Astrocyte (in vitro differentiated cells and primary cell): Measurements from ENCODE around the gene CLEC2A. TPM values are rescaled to one million over a fixed set of nuclear protein-coding genes. Genes with fewer than 3 reads are reported as not detected.
"Not testable (repeated sequence)": the region's sequence is repeated elsewhere in the genome, so short reads cannot be mapped to it uniquely, and the experiment has no call there.

Source experiments
- DNase-seq: peaks from one replicate; pipeline ENCODE4 v3.0.0-alpha.2; 2010; ENCODE audit warnings: low read depth
- FAIRE-seq: peaks from 2 replicates; lab custom pipeline; 2011; peaks lifted over from hg19 to GRCh38; lab: Jason Lieb, UNC
- H2AFZ ChIP-seq: 2 replicates; pipeline ENCODE4 v1.6.0; 2012; ENCODE audit warnings: low read depth, low read length, inconsistent platforms
- H3K27ac ChIP-seq: 2 replicates; pipeline ENCODE4 v1.5.1; 2011; ENCODE audit warnings: low read depth, low read length, inconsistent platforms
- H3K27me3 ChIP-seq: 2 replicates; pipeline ENCODE4 v1.6.0; 2011; ENCODE audit warnings: low read length, inconsistent platforms; ENCODE audit not compliant: insufficient read depth
- H3K36me3 ChIP-seq: 2 replicates; pipeline ENCODE4 v1.5.1; 2011; ENCODE audit warnings: low read length, inconsistent platforms; ENCODE audit not compliant: insufficient read depth
- H3K4me1 ChIP-seq: 2 replicates; pipeline ENCODE4 v1.5.1; 2011; ENCODE audit warnings: low read length, inconsistent platforms; ENCODE audit not compliant: insufficient read depth
- H3K4me2 ChIP-seq: 2 replicates; pipeline ENCODE4 v1.6.0; 2012; ENCODE audit warnings: low read length, inconsistent platforms
- H3K4me3 ChIP-seq: 2 replicates; pipeline ENCODE4 v1.5.1; 2011; ENCODE audit warnings: low read depth, mild to moderate bottlenecking, low read length, inconsistent platforms; ENCODE audit not compliant: insufficient read depth
- H3K79me2 ChIP-seq: 2 replicates; pipeline ENCODE4 v1.6.0; 2012; ENCODE audit warnings: mild to moderate bottlenecking, low read length, inconsistent platforms; ENCODE audit not compliant: insufficient read depth
- H3K9ac ChIP-seq: 2 replicates; pipeline ENCODE4 v1.6.0; 2012; ENCODE audit warnings: mild to moderate bottlenecking, low read length, inconsistent platforms
- H3K9me3 ChIP-seq: 2 replicates; pipeline ENCODE4 v1.5.1; 2012; ENCODE audit warnings: low read depth, mild to moderate bottlenecking, low read length, inconsistent platforms; ENCODE audit not compliant: insufficient read depth
- H4K20me1 ChIP-seq: 2 replicates; pipeline ENCODE4 v1.6.0; 2012; ENCODE audit warnings: low read length, inconsistent platforms; ENCODE audit not compliant: insufficient read depth
- H3K27ac Mint-ChIP-seq: one replicate; pipeline ENCODE4 v1.8.0; 2021; ENCODE audit warnings: mild to moderate bottlenecking, mixed read lengths; ENCODE audit not compliant: unreplicated experiment
- H3K27me3 Mint-ChIP-seq: one replicate; pipeline ENCODE4 v1.8.0; 2021; ENCODE audit warnings: low read depth, mixed read lengths; ENCODE audit not compliant: unreplicated experiment
- H3K36me3 Mint-ChIP-seq: one replicate; pipeline ENCODE4 v1.8.0; 2021; ENCODE audit warnings: low read depth, mixed read lengths; ENCODE audit not compliant: unreplicated experiment
- H3K4me1 Mint-ChIP-seq: one replicate; pipeline ENCODE4 v1.8.0; 2021; ENCODE audit warnings: low read depth, mixed read lengths; ENCODE audit not compliant: unreplicated experiment
- H3K4me3 Mint-ChIP-seq: one replicate; pipeline ENCODE4 v1.8.0; 2021; ENCODE audit warnings: mild to moderate bottlenecking, moderate library complexity, mixed read lengths; ENCODE audit not compliant: unreplicated experiment
- H3K9me3 Mint-ChIP-seq: one replicate; pipeline ENCODE4 v1.8.0; 2021; ENCODE audit warnings: mild to moderate bottlenecking, mixed read lengths; ENCODE audit not compliant: unreplicated experiment
- CTCF ChIP-seq: IDR thresholded peaks from 2 replicates; pipeline ENCODE4 v1.5.1; 2011; ENCODE audit warnings: low read depth, mild to moderate bottlenecking, inconsistent platforms, low read length, moderate library complexity; ENCODE audit not compliant: insufficient read depth
- EZH2 ChIP-seq: IDR thresholded peaks from 2 replicates; pipeline ENCODE4 v1.6.1; 2012; ENCODE audit warnings: mild to moderate bottlenecking, low read length, inconsistent platforms; ENCODE audit not compliant: insufficient read depth
- total RNA-seq: library from RNA; stranded (reverse); gene quantifications from 2 replicates; pipeline ENCODE4 v1.2.1, GENCODE V29; 2021

The CLEC2A gene
- total RNA-seq, 1 donor from 2014 or later = 0.84 TPM

- Histone ChIP-seq H2AFZ (no peak overlapping the region), H3K9me3 (no peaks in the 10 kb centered on the region), H3K4me2 (no peak overlapping the region), H3K9ac (no peak overlapping the region), H3K4me3 (no peak overlapping the region), H3K27me3 (no peaks in the 10 kb centered on the region), H3K4me1 (no peaks in the 10 kb centered on the region), H3K79me2 (no peaks in the 10 kb centered on the region), H4K20me1 (no peaks in the 10 kb centered on the region), H3K36me3 (no peaks in the 10 kb centered on the region), H3K27ac (no peak overlapping the region)
- no peak for FAIRE-seq
- Mint-ChIP-seq H3K27ac (no peak overlapping the region), H3K4me1 (no peaks in the 10 kb centered on the region), H3K4me3 (no peak overlapping the region), H3K27me3 (no peaks in the 10 kb centered on the region), H3K36me3 (no peaks in the 10 kb centered on the region), H3K9me3 (peaks cover 5% of the 10 kb centered on the region)
- DNase-seq = no peak
- no peak for TF ChIP-seq CTCF
- no peak for TF ChIP-seq EZH2
These were observed 43.4 kb upstream of the CLEC2A start for GRCh38 chr12:9975614-9976013.

GRCh38 chr12:9974731-9975130 is 42.6 kb upstream of the CLEC2A start:
- not testable (repeated sequence) for H3K4me3 Mint-ChIP-seq, H3K79me2 ChIP-seq, H3K27me3 Mint-ChIP-seq, H3K4me2 ChIP-seq, H3K4me3 ChIP-seq, H3K9me3 Mint-ChIP-seq, H3K27me3 ChIP-seq, H3K4me1 Mint-ChIP-seq, H3K9me3 ChIP-seq, FAIRE-seq, H4K20me1 ChIP-seq, H3K27ac ChIP-seq, H3K27ac Mint-ChIP-seq, H3K9ac ChIP-seq, H3K4me1 ChIP-seq, H3K36me3 Mint-ChIP-seq, H2AFZ ChIP-seq, H3K36me3 ChIP-seq, DNase-seq

GRCh38 chr12:9973949-9974348 is 41.8 kb upstream of the CLEC2A start:
- DNase-seq = no peak
- no peak overlapping the region for H3K27ac Mint-ChIP-seq
- no peaks in the 10 kb centered on the region for H3K36me3 ChIP-seq
- H3K4me2 ChIP-seq = no peak overlapping the region
- H4K20me1 ChIP-seq = no peaks in the 10 kb centered on the region
- H3K4me1 Mint-ChIP-seq = no peaks in the 10 kb centered on the region
- H3K4me3 ChIP-seq = no peak overlapping the region
- no peak overlapping the region for H2AFZ ChIP-seq
- TF ChIP-seq EZH2 (no peak), CTCF (no peak)
- FAIRE-seq = no peak
- H3K9me3 Mint-ChIP-seq = peaks cover 5% of the 10 kb centered on the region
- no peaks in the 10 kb centered on the region for H3K36me3 Mint-ChIP-seq
- H3K27ac ChIP-seq = no peak overlapping the region
- H3K9ac ChIP-seq = no peak overlapping the region
- no peaks in the 10 kb centered on the region for H3K79me2 ChIP-seq
- H3K27me3 ChIP-seq = no peaks in the 10 kb centered on the region
- H3K9me3 ChIP-seq = no peaks in the 10 kb centered on the region
- no peaks in the 10 kb centered on the region for H3K27me3 Mint-ChIP-seq
- no peak overlapping the region for H3K4me3 Mint-ChIP-seq
- no peaks in the 10 kb centered on the region for H3K4me1 ChIP-seq
